IMR-90 (cell line): ENCODE data around the gene C11orf86. TPM values are rescaled to one million over a fixed set of nuclear protein-coding genes. Genes with fewer than 3 reads are reported as not detected.

Source experiments
- ATAC-seq: fragments of 200-7000 bp; cut with Tn5 transposase; 2 replicates; pipeline ENCODE4 v1.9.1; 2020; ENCODE audit warnings: low read depth, mild to moderate bottlenecking, moderate library complexity
- BruUV-seq: library from RNA; stranded (reverse); fragments of 400-500 nt; replicated peaks from 2 replicates; lab custom pipeline; 2021; lab: Mats Ljungman, UMichigan
- CTCF ChIA-PET: fragments of 300-600 bp; formaldehyde crosslinking; extraction: SDS; loops from one replicate; lab custom pipeline; 2021; ENCODE audit warnings: antibody characterized with exemption; lab: Yijun Ruan, JAX
- POLR2A ChIA-PET: fragments of 300-600 bp; sonication (Branson Sonifier 250); formaldehyde crosslinking; loops from one replicate; lab custom pipeline; 2022; ENCODE audit warnings: antibody characterized with exemption; ENCODE audit not compliant: unreplicated experiment; lab: Charles Lee
- DNase-seq: peaks from one replicate; pipeline ENCODE4 v3.0.0; 2013
- H2AFZ ChIP-seq: replicated peaks from 2 replicates; pipeline ENCODE3; 2013; ENCODE audit warnings: low read length, mild to moderate bottlenecking; ENCODE audit not compliant: poor library complexity
- H2AK5ac ChIP-seq: 2 replicates; pipeline ENCODE4 v1.6.1; 2013; ENCODE audit warnings: low read depth, low read length, inconsistent platforms
- H2AK9ac ChIP-seq: replicated peaks from 2 replicates; pipeline ENCODE3; 2013; ENCODE audit warnings: mild to moderate bottlenecking, low read depth, low read length, moderate library complexity; ENCODE audit not compliant: poor library complexity
- H2BK120ac ChIP-seq: 2 replicates; pipeline ENCODE4 v1.6.1; 2013; ENCODE audit warnings: low read depth, low read length, inconsistent platforms
- H2BK15ac ChIP-seq: 3 replicates; pipeline ENCODE4 v1.6.1; 2013; ENCODE audit warnings: low read depth, low read length, inconsistent platforms
- H2BK20ac ChIP-seq: 2 replicates; pipeline ENCODE4 v1.6.1; 2013; ENCODE audit warnings: low read depth, mild to moderate bottlenecking, inconsistent platforms, low read length, moderate library complexity
- H2BK5ac ChIP-seq: 2 replicates; pipeline ENCODE4 v1.6.1; 2013; ENCODE audit warnings: mild to moderate bottlenecking, low read depth, low read length, inconsistent platforms; ENCODE audit not compliant: poor library complexity, severe bottlenecking
- H3K14ac ChIP-seq: replicated peaks from 2 replicates; pipeline ENCODE4 v1.6.1; 2013; ENCODE audit warnings: low read depth, low read length, inconsistent platforms
- H3K18ac ChIP-seq: 2 replicates; pipeline ENCODE4 v1.6.1; 2013; ENCODE audit warnings: low read depth, low read length, control low read depth
- H3K23ac ChIP-seq: 2 replicates; pipeline ENCODE4 v1.6.1; 2013; ENCODE audit warnings: low read depth, low read length, inconsistent platforms
- H3K27ac ChIP-seq: 2 replicates; pipeline ENCODE4 v1.5.1; 2013; ENCODE audit warnings: mild to moderate bottlenecking, control low read depth, low read length; ENCODE audit not compliant: insufficient read depth
- H3K27me3 ChIP-seq: 2 replicates; pipeline ENCODE4 v1.6.1; 2013; ENCODE audit warnings: low read length; ENCODE audit not compliant: control insufficient read depth, insufficient read depth
- H3K36me3 ChIP-seq: 2 replicates; pipeline ENCODE4 v1.6.1; 2013; ENCODE audit warnings: low read length, mixed read lengths; ENCODE audit not compliant: control insufficient read depth, insufficient read depth
- H3K4ac ChIP-seq: 2 replicates; pipeline ENCODE4 v1.6.1; 2013; ENCODE audit warnings: low read depth, low read length, inconsistent platforms
- H3K4me1 ChIP-seq: 2 replicates; pipeline ENCODE4 v1.6.1; 2013; ENCODE audit warnings: low read length, mixed read lengths; ENCODE audit not compliant: control insufficient read depth, insufficient read depth
- H3K4me2 ChIP-seq: 2 replicates; pipeline ENCODE4 v1.6.1; 2013; ENCODE audit warnings: low read depth, mild to moderate bottlenecking, control low read depth, low read length, moderate library complexity
- H3K4me3 ChIP-seq: 2 replicates; pipeline ENCODE4 v1.5.1; 2013; ENCODE audit warnings: low read depth, mild to moderate bottlenecking, control low read depth, low read length, moderate library complexity; ENCODE audit not compliant: insufficient read depth
- H3K56ac ChIP-seq: 2 replicates; pipeline ENCODE4 v1.6.1; 2013; ENCODE audit warnings: low read length, inconsistent platforms; ENCODE audit not compliant: insufficient read depth; ENCODE audit errors: extremely low read depth
- H3K79me1 ChIP-seq, 2 experiments: 2 replicates each; pipeline ENCODE4 v1.6.1; 2013; ENCODE audit warnings: low read length in 2 of 2, inconsistent platforms in 1 of 2, low read depth in 1 of 2
- H3K9ac ChIP-seq: 2 replicates; pipeline ENCODE4 v1.6.1; 2013; ENCODE audit warnings: low read depth, low read length, control low read depth
- H3K9me1 ChIP-seq: 2 replicates; pipeline ENCODE4 v1.6.1; 2013; ENCODE audit warnings: low read length, inconsistent platforms; ENCODE audit not compliant: insufficient read depth
- H3K9me3 ChIP-seq: 2 replicates; pipeline ENCODE4 v1.6.1; 2013; ENCODE audit warnings: low read length; ENCODE audit not compliant: control insufficient read depth, insufficient read depth
- H4K20me1 ChIP-seq: 2 replicates; pipeline ENCODE4 v1.6.1; 2013; ENCODE audit warnings: low read length, inconsistent platforms; ENCODE audit not compliant: insufficient read depth
- H4K5ac ChIP-seq: 2 replicates; pipeline ENCODE4 v1.6.1; 2013; ENCODE audit warnings: mild to moderate bottlenecking, low read depth, low read length, control low read depth
- H4K8ac ChIP-seq, 2 experiments: 2 replicates each; pipeline ENCODE4 v1.6.1; 2013; ENCODE audit warnings: low read depth in 2 of 2, low read length in 2 of 2, control low read depth in 1 of 2, inconsistent platforms in 1 of 2
- H4K91ac ChIP-seq: 2 replicates; pipeline ENCODE4 v1.6.1; 2013; ENCODE audit warnings: low read depth, low read length, inconsistent platforms; ENCODE audit not compliant: insufficient read depth
- CTCF ChIP-seq: conservative IDR thresholded peaks from 2 replicates; pipeline ENCODE4 v1.5.1; 2012; ENCODE audit warnings: mild to moderate bottlenecking, low read depth, low read length, improper control_type of control experiment
- MXI1 ChIP-seq: IDR thresholded peaks from 2 replicates; pipeline ENCODE4 v1.6.1; 2012; ENCODE audit warnings: low read depth, mild to moderate bottlenecking, low read length, moderate library complexity, borderline replicate concordance
- NFE2L2 ChIP-seq: fragments of 150-350 bp; IDR thresholded peaks from 2 replicates; pipeline ENCODE4 v1.6.1; 2016; ENCODE audit warnings: low read depth, mild to moderate bottlenecking, low read length
- RAD21 ChIP-seq: IDR thresholded peaks from 2 replicates; pipeline ENCODE4 v1.6.1; 2012; ENCODE audit warnings: low read length, improper control_type of control experiment
- WGBS, 2 experiments: methylation state at CpG; one replicate each; pipeline versions ENCODE4 v1.1.5 to v1.1.7; 2013; ENCODE audit warnings: missing lambda C conversion rate in 2 of 2; ENCODE audit not compliant: insufficient read length in 1 of 2; ENCODE audit errors: extremely low coverage in 2 of 2; 5-methylcytosine and 5-hydroxymethylcytosine counted together
- dilution Hi-C: fragments of 300-500 bp; cut with HindIII; formaldehyde crosslinking; loops from one replicate; pipeline ENCODE4 v1.14.3; 2018; ENCODE audit warnings: low sequenced_read_pairs; ENCODE audit not compliant: unreplicated experiment
- in situ Hi-C: fragments of 300-500 bp; cut with MboI; formaldehyde crosslinking; loops from 3 replicates; pipeline ENCODE4 v1.14.3; 2019; ENCODE audit warnings: low sequenced_read_pairs, inconsistent platforms, mixed read lengths
- intact Hi-C: fragments of 100-400 bp; cut with micrococcal nuclease; formaldehyde crosslinking; loops from 2 replicates; pipeline ENCODE4 v1.10.0; 2022
- polyA plus RNA-seq, 3 experiments: library from polyadenylated mRNA; depleted of rRNA; stranded (reverse); fragments of >200 nt; gene quantifications; 2 replicates each; pipeline ENCODE4 v1.2.3, GENCODE V29; 2012; ENCODE audit warnings: low replicate concordance in 1 of 3
- total RNA-seq: library from RNA; depleted of rRNA; stranded (reverse); fragments of >200 nt; gene quantifications from 2 replicates; pipeline ENCODE4 v1.2.3, GENCODE V29; 2012

The C11orf86 gene
- total and polyA plus RNA-seq, 2 of the 4 experiments (the other 2 are of a cell fraction) = not detected

DNA sequence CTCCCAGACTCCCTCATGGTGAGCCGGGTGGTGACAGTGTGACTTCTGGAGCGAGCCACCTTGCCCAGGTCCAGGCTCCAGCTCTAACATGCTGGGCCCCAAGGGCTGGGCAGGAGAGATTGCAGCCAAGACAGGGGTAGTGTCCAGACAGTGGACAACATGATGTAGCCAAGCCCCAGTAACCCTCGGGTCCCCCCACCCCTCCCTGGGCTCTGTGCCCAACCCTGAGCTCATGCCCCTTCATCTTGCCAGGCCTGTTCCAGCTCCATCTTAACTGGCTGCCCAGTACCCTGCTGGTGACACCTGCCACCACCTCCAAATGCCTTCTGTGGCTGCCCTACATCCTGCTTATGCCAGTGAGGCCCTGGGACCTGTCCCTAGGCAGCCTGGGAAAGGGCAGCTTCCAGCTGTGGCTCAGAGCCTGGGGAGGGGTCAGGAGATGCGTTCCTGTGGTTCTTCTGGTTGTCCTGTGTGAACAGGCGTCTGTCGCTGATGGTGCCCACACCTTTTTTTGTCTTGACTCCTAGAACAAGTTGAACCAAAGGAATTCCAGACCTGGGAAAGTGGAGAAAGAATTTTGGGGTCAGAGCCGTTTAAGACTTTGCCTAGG lies 35.3 kb downstream of the C11orf86 start:
- intact Hi-C loops = no loop called here
- dilution Hi-C loops = no loop called here
- Histone ChIP-seq H4K20me1 (no peaks in the 10 kb centered on the region), H3K36me3 (no peaks in the 10 kb centered on the region), H3K27me3 (no peaks in the 10 kb centered on the region; the same call in 1 of the 2 replicates), H3K9me3 (no peaks in the 10 kb centered on the region), H3K4me2 (no peak overlapping the region), H3K9me1 (no peaks in the 10 kb centered on the region), H2AK9ac (peak overlapping the region; percentile 66), H3K79me1 (no peaks in the 10 kb centered on the region), H3K23ac (no peak overlapping the region), H4K5ac (no peak overlapping the region), H4K8ac (no peak overlapping the region), H3K9ac (no peak overlapping the region), H2AK5ac (no peak overlapping the region), H2AFZ (no peak overlapping the region), H2BK120ac (no peak overlapping the region), H3K27ac (no peak overlapping the region), H4K91ac (no peak overlapping the region), H2BK20ac (no peak overlapping the region), H3K4me3 (no peak overlapping the region), H3K14ac (no peak overlapping the region), H3K18ac (no peak overlapping the region), H3K56ac (no peak overlapping the region), H3K4me1 (no peaks in the 10 kb centered on the region), H2BK5ac (no peak overlapping the region), H3K4ac (no peak overlapping the region), H2BK15ac (no peak overlapping the region)
- no peak for ATAC-seq
- BruUV-seq = no TSS peak
- DNase-seq = no peak
- in situ Hi-C loops = no loop called here
- POLR2A ChIA-PET = interaction anchor here (0.5 kb wide), 1 partner anchor 146 kb away, joined by 3 read pairs; no protein-coding TSS in a partner anchor
- CTCF ChIA-PET = no interaction called here
- TF ChIP-seq NFE2L2 = no peak
- no peak for TF ChIP-seq MXI1
- no peak for TF ChIP-seq CTCF
- no peak for TF ChIP-seq RAD21
- WGBS, 2 experiments = 48% methylated on average over 2 of the region's 7 CpGs; no CpG with 5 or more reads in 1 of the 2 experiments
